GM18909 (cell line): Measurements from ENCODE around the gene SCAP.

ENCODE experiments used
- ATAC-seq: cut with Tn5 transposase; IDR thresholded peaks from one replicate; pipeline ENCODE4 v1.9.1; 2021; ENCODE audit warnings: mild to moderate bottlenecking; ENCODE audit not compliant: unreplicated experiment, poor library complexity

SCAP gene

DNA sequence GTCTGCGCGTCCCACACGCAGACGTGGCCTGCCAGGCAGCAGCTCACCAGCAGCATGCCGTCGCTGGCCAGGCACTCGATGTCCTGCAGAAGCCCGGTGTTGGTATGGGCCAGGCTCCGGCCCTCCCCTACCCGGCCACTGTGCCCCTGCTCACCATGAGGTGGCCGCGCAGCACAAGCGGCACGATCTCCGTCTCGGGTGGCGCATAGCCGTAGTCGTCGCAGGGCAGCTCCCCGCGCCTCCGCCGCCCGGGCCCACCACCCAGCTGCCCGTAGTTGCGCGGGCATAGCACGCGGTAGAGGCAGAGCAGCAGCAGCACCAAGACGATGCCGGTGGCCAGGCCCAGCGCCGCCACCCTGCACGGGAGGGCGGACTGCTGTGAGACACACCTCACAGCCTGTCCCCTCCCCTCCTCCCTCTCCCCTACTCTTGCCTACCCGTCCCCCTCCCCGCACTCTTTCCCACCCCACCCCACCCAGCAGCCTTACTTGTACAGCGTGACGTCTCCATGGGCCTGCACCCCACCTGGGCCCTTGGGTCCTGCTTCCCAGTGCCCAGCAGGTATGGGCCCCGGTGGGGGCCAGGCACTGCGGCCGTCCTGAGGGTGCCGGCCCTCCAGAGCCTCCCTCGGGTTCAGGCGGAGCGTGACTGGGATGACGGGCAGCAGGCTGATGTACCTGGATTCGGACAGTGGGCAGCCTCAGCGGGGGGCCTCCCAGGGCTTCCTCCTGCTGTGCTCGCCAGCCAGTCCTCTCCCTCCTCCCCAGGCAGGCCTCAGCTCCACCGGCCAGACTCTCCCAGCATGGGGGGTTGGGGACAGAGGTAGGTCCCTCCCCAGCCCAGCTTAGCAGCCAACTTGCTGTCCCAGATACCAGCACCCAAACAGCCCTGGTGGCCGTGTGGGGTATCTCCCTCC lies 57.3 kb downstream of the SCAP start:
- ATAC-seq: no peak

DNA sequence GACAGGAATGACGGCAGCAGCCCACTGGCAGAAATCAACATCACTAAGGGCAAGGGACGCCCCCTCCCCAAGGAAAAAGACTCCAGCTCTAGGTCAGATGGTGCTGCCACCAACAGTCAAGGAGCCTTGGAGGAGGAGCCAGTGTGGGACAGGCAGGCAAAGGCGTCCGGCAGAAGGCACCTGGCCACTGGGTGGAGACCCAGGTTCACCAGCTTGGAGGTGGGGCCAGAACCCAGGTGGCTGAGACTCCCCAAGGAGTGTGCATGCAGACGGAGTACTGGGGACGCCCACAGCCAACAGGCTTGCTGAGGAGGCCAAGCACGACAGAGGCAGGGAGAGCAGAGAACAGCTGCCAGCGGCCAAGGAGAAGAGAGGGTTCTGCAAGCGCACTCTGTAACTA lies 59.7 kb downstream of the SCAP start:
- ATAC-seq: no peak

- no peak for ATAC-seq
These were observed 60.8 kb downstream of the SCAP start for GRCh38 chr3:47414666-47415587.

DNA sequence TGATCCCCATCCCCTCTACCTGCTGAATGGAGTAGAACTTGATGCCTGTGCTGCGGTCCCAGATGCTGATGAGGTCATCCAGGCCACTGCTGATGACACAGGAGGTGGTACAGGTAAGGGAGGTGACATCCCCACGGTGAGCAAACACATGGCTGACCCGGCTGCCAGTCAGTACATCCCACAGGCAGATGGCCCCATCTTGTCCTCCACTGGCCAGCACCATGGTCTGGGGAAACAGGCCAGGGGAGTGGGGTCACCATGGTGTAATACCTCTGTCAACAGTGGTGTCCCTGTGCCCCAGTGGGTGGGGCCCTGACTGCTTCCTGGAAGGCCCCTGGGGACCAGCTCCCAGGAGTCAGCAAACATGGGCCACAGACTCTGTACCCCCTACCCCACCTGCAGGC lies 61.6 kb downstream of the SCAP start:
- no peak for ATAC-seq

- ATAC-seq: no peak
These were observed 62.0 kb downstream of the SCAP start for GRCh38 chr3:47413751-47414150.

GRCh38 chr3:47412842-47413520 lies 62.8 kb downstream of the SCAP start:
- no peak for ATAC-seq

DNA sequence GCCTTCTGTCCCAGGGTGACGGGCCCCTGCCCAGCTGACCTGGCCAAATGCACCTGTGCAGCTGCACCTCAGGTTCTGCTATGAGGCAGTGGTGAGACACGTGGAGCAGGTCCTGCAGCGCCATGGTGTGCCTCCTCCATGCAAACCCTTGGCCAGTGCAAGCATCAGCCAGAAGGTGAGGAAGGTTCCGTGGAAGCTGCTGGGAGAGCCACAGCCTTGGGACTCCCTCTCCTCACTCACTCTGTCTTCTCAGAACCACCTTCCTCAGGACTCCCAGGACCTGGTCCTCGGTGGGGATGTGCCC lies 63.3 kb downstream of the SCAP start:
- no peak for ATAC-seq

- ATAC-seq: no peak
These were observed 63.9 kb downstream of the SCAP start for GRCh38 chr3:47411696-47412452.

GRCh38 chr3:47410801-47411646 lies 64.7 kb downstream of the SCAP start:
- no peak for ATAC-seq

DNA sequence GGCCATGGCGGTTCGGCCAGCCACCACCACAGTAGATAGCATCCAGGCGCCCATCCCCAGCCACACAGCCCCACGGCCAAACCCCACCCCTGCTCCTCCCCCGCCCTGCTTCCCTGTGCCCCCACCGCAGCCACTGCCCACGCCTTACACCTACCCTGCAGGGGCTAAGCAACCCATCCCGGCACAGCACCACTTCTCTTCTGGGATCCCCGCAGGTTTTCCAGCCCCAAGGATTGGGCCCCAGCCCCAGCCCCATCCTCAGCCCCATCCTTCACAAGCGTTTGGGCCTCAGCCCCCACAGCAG lies 65.4 kb downstream of the SCAP start:
- ATAC-seq: no peak

DNA sequence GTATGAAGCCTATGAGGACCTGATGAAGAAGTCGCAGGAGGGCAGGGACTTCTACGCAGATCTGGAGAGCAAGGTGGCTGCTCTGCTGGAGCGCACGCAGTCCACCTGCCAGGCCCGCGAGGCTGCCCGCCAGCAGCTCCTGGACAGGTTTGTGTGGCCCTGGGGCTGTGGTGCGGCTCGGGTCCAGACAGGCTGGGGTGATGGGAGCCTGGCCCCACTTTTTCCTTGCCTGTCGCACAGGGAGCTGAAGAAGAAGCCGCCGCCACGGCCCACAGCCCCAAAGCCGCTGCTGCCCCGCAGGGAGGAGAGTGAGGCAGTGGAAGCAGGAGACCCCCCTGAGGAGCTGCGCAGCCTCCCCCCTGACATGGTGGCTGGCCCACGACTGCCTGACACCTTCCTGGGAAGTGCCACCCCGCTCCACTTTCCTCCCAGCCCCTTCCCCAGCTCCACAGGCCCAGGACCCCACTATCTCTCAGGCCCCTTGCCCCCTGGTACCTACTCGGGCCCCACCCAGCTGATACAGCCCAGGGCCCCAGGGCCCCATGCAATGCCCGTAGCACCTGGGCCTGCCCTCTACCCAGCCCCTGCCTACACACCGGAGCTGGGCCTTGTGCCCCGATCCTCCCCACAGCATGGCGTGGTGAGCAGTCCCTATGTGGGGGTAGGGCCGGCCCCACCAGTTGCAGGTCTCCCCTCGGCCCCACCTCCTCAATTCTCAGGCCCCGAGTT lies 65.9 kb downstream of the SCAP start:
- ATAC-seq: no peak

DNA sequence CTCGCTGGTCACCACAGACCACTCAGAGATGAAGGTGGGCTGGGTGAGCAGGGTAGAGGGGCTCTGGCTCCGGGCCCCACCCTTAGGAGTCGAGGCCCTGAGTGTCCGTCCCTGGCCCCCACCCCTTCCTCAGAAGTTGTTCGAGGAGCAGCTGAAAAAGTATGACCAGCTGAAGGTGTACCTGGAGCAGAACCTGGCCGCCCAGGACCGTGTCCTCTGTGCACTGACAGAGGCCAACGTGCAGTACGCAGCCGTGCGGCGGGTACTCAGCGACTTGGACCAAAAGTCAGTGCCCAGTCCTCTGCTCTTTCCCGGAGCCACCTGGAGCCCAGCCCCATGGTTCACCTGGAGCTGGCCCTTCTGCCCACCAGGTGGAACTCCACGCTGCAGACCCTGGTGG lies 66.5 kb downstream of the SCAP start:
- ATAC-seq: no peak

DNA sequence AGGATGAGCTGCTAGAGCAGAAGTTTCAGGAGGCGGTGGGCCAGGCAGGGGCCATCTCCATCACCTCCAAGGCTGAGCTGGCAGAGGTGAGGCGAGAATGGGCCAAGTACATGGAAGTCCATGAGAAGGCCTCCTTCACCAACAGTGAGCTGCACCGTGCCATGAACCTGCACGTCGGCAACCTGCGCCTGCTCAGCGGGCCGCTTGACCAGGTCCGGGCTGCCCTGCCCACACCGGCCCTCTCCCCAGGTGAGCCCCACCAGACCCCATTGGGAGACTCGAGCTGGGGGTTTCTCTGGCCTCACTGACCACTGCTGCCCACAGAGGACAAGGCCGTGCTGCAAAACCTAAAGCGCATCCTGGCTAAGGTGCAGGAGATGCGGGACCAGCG lies 66.9 kb downstream of the SCAP start:
- no peak for ATAC-seq

DNA sequence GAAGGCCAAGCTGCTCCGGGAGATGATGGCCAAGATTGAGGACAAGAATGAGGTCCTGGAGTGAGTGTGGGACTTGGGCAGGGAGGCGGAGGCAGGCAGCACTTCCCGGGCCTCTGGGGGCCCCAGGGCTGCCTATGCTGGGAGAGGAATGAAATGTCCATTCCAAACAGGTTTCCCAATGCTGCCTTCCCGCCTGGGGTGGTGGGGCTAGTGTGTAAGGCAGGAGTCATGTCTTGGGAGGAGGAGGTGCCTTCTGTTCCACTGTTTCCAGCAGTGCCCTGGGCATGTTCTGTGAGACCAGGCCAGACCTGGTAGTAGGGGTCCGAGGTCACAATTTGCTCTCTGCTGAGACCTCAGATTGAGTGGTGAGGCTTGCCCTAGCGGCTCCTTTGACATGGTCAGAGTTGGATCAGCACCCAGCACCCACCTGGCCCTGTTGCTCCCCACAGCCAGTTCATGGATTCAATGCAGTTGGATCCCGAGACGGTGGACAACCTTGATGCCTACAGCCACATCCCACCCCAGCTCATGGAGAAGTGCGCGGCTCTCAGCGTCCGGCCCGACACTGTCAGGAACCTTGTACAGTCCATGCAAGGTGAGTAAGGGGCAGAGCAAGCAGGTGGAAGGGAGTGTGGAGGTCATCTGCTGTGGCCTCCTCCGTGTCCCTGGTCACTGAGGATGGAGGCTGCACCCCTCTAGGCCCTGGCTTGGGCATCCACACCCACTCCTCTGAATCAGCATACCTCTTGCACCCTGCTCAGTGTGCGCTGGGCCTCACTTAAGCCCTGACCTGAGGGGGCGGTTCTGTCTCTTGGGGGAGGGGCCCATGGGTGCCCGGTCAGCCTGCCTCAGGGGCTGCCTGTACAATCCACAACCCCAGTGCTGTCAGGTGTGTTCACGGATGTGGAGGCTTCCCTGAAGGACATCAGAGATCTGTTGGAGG lies 67.6 kb downstream of the SCAP start:
- no peak for ATAC-seq

- ATAC-seq: no peak
These were observed 68.5 kb downstream of the SCAP start for GRCh38 chr3:47407237-47407636.

GRCh38 chr3:47406762-47407149 lies 69.0 kb downstream of the SCAP start:
- ATAC-seq: no peak

DNA sequence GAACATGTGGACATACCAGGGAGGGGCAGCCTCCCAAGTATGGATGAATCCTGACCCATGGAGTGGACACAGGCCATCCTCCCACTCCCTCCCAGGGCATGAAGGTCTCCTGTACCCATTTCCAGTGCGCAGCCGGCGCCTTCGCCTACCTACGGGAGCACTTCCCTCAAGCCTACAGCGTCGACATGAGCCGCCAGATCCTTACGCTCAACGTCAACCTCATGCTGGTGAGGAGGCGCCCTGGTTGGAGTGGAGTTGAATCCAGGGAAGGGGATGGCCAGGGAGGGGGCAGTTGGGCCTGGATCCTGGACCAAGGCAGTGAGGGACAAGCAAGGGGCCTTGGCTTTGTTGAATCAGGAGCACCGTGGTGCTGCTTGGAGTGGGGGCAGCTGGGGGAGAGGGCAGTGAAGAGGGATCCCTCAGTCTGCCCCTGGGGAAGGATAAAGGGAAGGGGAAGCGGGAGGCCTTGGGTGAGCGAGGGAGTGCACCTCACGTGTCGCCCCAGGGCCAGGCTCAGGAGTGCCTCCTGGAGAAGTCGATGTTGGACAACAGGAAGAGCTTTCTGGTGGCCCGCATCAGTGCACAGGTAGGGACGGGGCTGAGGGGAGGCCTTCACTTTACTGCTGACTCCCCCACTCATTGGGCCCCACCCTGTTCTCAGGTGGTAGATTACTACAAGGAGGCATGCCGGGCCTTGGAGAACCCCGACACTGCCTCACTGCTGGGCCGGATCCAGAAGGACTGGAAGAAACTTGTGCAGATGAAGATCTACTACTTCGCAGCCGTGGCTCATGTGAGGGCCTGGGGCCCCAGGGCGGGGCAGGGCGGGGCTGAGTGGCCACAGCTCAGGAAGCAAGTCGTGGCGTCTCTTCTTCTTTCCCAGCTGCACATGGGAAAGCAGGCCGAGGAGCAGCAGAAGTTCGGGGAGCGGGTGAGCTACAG lies 69.7 kb downstream of the SCAP start:
- no peak for ATAC-seq
